HCT116 (cell line): ENCODE measurements around the gene TSSK6. TPM values are rescaled to one million over a fixed set of nuclear protein-coding genes. Genes with fewer than 3 reads are reported as not detected.

Source experiments
- ATAC-seq: fragments of 200-7000 bp; cut with Tn5 transposase; 2 replicates; pipeline ENCODE4 v1.9.1; 2020; ENCODE audit warnings: mild to moderate bottlenecking, moderate library complexity
- BruUV-seq: library from RNA; stranded (reverse); fragments of 400-500 nt; replicated peaks from 2 replicates; lab custom pipeline; 2021; lab: Mats Ljungman, UMichigan
- CTCF ChIA-PET: fragments of 300-600 bp; sonication (Branson Sonifier 250); formaldehyde crosslinking; loops from one replicate; lab custom pipeline; 2021; ENCODE audit warnings: antibody characterized with exemption; lab: Charles Lee
- POLR2A ChIA-PET: fragments of 300-600, 350-600 bp; sonication (Branson Sonifier 250); formaldehyde crosslinking; loops from one replicate; lab custom pipeline; 2021; ENCODE audit warnings: antibody characterized with exemption; lab: Charles Lee
- RAD21 ChIA-PET, 2 experiments: fragments of 300-600 bp; sonication (Branson Sonifier 250); formaldehyde crosslinking; loops; one replicate each; lab custom pipeline; 2023; ENCODE audit warnings: low total read pairs in 2 of 2; ENCODE audit not compliant: uncharacterized antibody in 2 of 2, unreplicated experiment in 2 of 2, low non-redundant PET in 1 of 2; lab: Charles Lee
- DNase-seq: peaks from one replicate; pipeline ENCODE4 v3.0.0-alpha.2; 2010; ENCODE audit warnings: low read depth, low spot score
- H2AFZ ChIP-seq: fragments of 200-600 bp; shearing (Covaris generic), sonication (generic); 2 replicates; pipeline ENCODE4 v1.6.1; 2017; ENCODE audit warnings: low read depth, mixed run types, mixed read lengths, antibody characterized with exemption, low read length; ENCODE audit not compliant: poor library complexity, severe bottlenecking
- H3K27ac ChIP-seq: 2 replicates; pipeline ENCODE4 v1.5.1; 2012; ENCODE audit warnings: low read depth, low read length
- H3K27me3 ChIP-seq: fragments of 200-600 bp; sonication (generic); 2 replicates; pipeline ENCODE4 v1.6.1; 2016; ENCODE audit warnings: mixed run types, low read length, mixed read lengths; ENCODE audit not compliant: insufficient read depth
- H3K36me3 ChIP-seq, 2 experiments: fragments of 200-500 bp in 1 of 2; fragments of 200-600 bp in 1 of 2; sonication (Bioruptor generic) in 1 of 2; sonication (generic) in 1 of 2; 2 replicates each; pipeline versions ENCODE4 v1.5.1 to v1.6.1; 2014 to 2016; ENCODE audit warnings: low read length in 2 of 2, inconsistent platforms in 1 of 2, mixed read lengths in 1 of 2, mixed run types in 1 of 2; ENCODE audit not compliant: insufficient read depth in 2 of 2, control insufficient read depth in 1 of 2
- H3K4me1 ChIP-seq, 2 experiments: fragments of 200-600 bp in 1 of 2; sonication (generic) in 1 of 2; 2 replicates each; pipeline versions ENCODE4 v1.5.1 to v1.6.1; 2012 to 2017; ENCODE audit warnings: low read length in 2 of 2, inconsistent platforms in 1 of 2, mild to moderate bottlenecking in 1 of 2, mixed read lengths in 1 of 2, mixed run types in 1 of 2, moderate library complexity in 1 of 2; ENCODE audit not compliant: insufficient read depth in 2 of 2, control insufficient read depth in 1 of 2
- H3K4me2 ChIP-seq: fragments of 200-600 bp; sonication (generic); 2 replicates; pipeline ENCODE4 v1.6.1; 2017; ENCODE audit warnings: mixed run types, low read length, mixed read lengths
- H3K4me3 ChIP-seq, 2 experiments: fragments of 200-600 bp in 1 of 2; sonication (generic) in 1 of 2; replicated peaks in 1 of 2; 2 replicates each; pipeline ENCODE4 v1.5.1; 2011 to 2016; ENCODE audit warnings: low read length in 2 of 2, control low read depth in 1 of 2, low read depth in 1 of 2, mild to moderate bottlenecking in 1 of 2, mixed read lengths in 1 of 2, mixed run types in 1 of 2
- H3K79me2 ChIP-seq: fragments of 200-600 bp; sonication (generic); 2 replicates; pipeline ENCODE4 v1.6.1; 2017; ENCODE audit warnings: mild to moderate bottlenecking, mixed run types, low read length, moderate library complexity, mixed read lengths; ENCODE audit not compliant: insufficient read depth
- H3K9ac ChIP-seq: fragments of 200-600 bp; sonication (generic); 2 replicates; pipeline ENCODE4 v1.6.1; 2016; ENCODE audit warnings: low read length, mixed read lengths
- H3K9me2 ChIP-seq: fragments of 200-600 bp; sonication (generic), shearing (Covaris generic); 2 replicates; pipeline ENCODE4 v1.6.1; 2017; ENCODE audit warnings: mixed run types, mild to moderate bottlenecking, moderate library complexity; ENCODE audit not compliant: insufficient read depth
- H3K9me3 ChIP-seq, 2 experiments: fragments of 200-500 bp in 1 of 2; fragments of 200-600 bp in 1 of 2; sonication (Bioruptor generic) in 1 of 2; sonication (generic) in 1 of 2; 2 replicates each; pipeline ENCODE4 v1.6.1; 2014 to 2017; ENCODE audit warnings: low read length in 2 of 2, mixed read lengths in 2 of 2, inconsistent platforms in 1 of 2, low read depth in 1 of 2, mild to moderate bottlenecking in 1 of 2, mixed run types in 1 of 2, moderate library complexity in 1 of 2; ENCODE audit not compliant: control insufficient read depth in 1 of 2, insufficient read depth in 1 of 2
- H4K20me1 ChIP-seq: fragments of 200-600 bp; sonication (generic), shearing (Covaris generic); 2 replicates; pipeline ENCODE4 v1.6.1; 2017; ENCODE audit warnings: mixed run types, mild to moderate bottlenecking, moderate library complexity; ENCODE audit not compliant: insufficient read depth
- ATF3 ChIP-seq: IDR thresholded peaks from 2 replicates; pipeline ENCODE4 v1.6.1; 2012
- CBX3 ChIP-seq: IDR thresholded peaks from 2 replicates; pipeline ENCODE4 v1.6.1; 2012; ENCODE audit warnings: low read depth
- CEBPB ChIP-seq: IDR thresholded peaks from 2 replicates; pipeline ENCODE4 v1.6.1; 2012; ENCODE audit warnings: low read depth
- CTCF ChIP-seq, 3 experiments: fragments of 200-600 bp in 1 of 3; sonication (generic) in 1 of 3; IDR thresholded peaks in 2 of 3; conservative IDR thresholded peaks in 1 of 3; 2 replicates each; pipeline ENCODE4 v1.5.1; 2012 to 2017; ENCODE audit warnings: low read depth in 2 of 3, low read length in 2 of 3, antibody characterized with exemption in 1 of 3, borderline replicate concordance in 1 of 3, control low read depth in 1 of 3, mild to moderate bottlenecking in 1 of 3, mixed read lengths in 1 of 3, mixed run types in 1 of 3, moderate library complexity in 1 of 3; ENCODE audit not compliant: insufficient read depth in 1 of 3
- EZH2 ChIP-seq: fragments of 200-600 bp; sonication (generic); IDR thresholded peaks from 2 replicates; pipeline ENCODE4 v1.6.1; 2017; ENCODE audit warnings: antibody characterized with exemption, mixed run types
- POLR2A ChIP-seq: IDR thresholded peaks from 2 replicates; pipeline ENCODE4 v1.7.0; 2011; ENCODE audit warnings: borderline replicate concordance; ENCODE audit not compliant: insufficient read depth, insufficient read length; ENCODE audit errors: extremely low read depth
- POLR2AphosphoS5 ChIP-seq: IDR thresholded peaks from 2 replicates; pipeline ENCODE4 v1.6.1; 2011; ENCODE audit warnings: mild to moderate bottlenecking, low read depth, low read length, moderate library complexity
- RAD21 ChIP-seq: IDR thresholded peaks from 2 replicates; pipeline ENCODE4 v1.6.1; 2012; ENCODE audit warnings: low read depth, mild to moderate bottlenecking
- SIN3A ChIP-seq: IDR thresholded peaks from 2 replicates; pipeline ENCODE4 v1.6.1; 2012; ENCODE audit warnings: low read depth
- ZNF274 ChIP-seq: fragments of 200-500 bp; sonication (Bioruptor generic); IDR thresholded peaks from 2 replicates; pipeline ENCODE4 v1.6.1; 2014; ENCODE audit warnings: mild to moderate bottlenecking, low read depth, low read length, inconsistent platforms
- intact Hi-C: fragments of 100-400 bp; cut with micrococcal nuclease; formaldehyde crosslinking; loops from 2 replicates; pipeline ENCODE4 v1.10.0; 2022
- total RNA-seq: library from RNA; stranded (reverse); gene quantifications from one replicate; pipeline ENCODE4 v1.2.1, GENCODE V29; 2021; ENCODE audit not compliant: unreplicated experiment

Gene TSSK6
- total RNA-seq, 1 experiment from 2014 or later: 4.1 TPM

- ChIA-PET RAD21 (interaction anchor here (0.6 to 1.4 kb wide), 2 partner anchors 123 to 124 kb away, joined by 3 to 5 read pairs; no protein-coding TSS in a partner anchor), CTCF (interaction anchor here (0.6 to 3.2 kb wide), 16 partner anchors 9 to 349 kb away, joined by 3 to 40 read pairs (median 4); partner anchors contain the start of genes GATAD2A and NDUFA13), POLR2A (interaction anchor here (1.2 to 2.2 kb wide), 2 partner anchors 124 to 126 kb away, joined by 4 to 10 read pairs; no protein-coding TSS in a partner anchor)
- Histone ChIP-seq H3K27ac (peak overlapping the region; percentile 72), H3K9me3 (no peaks in the 10 kb centered on the region), H3K36me3 (peaks cover 14 to 21% of the 10 kb centered on the region in 2 experiments; a peak in 3 of 4 replicates), H3K9ac (peak overlapping the region; percentile 21; the same call in 1 of the 2 replicates), H3K9me2 (no peaks in the 10 kb centered on the region), H3K4me1 (peaks cover 19 to 43% of the 10 kb centered on the region in 2 experiments), H2AFZ (no peak overlapping the region), H3K4me2 (peak overlapping the region; percentile 62; the same call in 1 of the 2 replicates), H3K4me3 (no peak overlapping the region), H4K20me1 (peaks cover 10% of the 10 kb centered on the region; the same call in 1 of the 2 replicates), H3K79me2 (peaks cover 90% of the 10 kb centered on the region), H3K27me3 (no peaks in the 10 kb centered on the region)
- DNase-seq: peak; percentile 56
- peak; percentile 47 for ATAC-seq
- TF ChIP-seq CEBPB (no peak), ATF3 (no peak), CBX3 (no peak), CTCF (IDR thresholded peaks at IDR 0.05 in 2 of 3, conservative IDR thresholded peaks at IDR 0.05 in 1 of 3; ENCODE audit: borderline replicate concordance in 1 of 3, insufficient read depth in 1 of 3, low read depth in 2 of 3, low read length in 2 of 3) (peak; percentile 74 to 79 (median 79); a peak in 5 of 6 replicates), EZH2 (no peak), ZNF274 (no peak), POLR2A (no peak), POLR2AphosphoS5 (no peak), RAD21 (peak; percentile 88), SIN3A (no peak)
- no TSS peak for BruUV-seq
- intact Hi-C loops: loop anchor here (1.0 to 5.0 kb wide), 2 partner anchors 123 to 343 kb away; no protein-coding TSS in a partner anchor
Measured at GRCh38 chr19:19490214-19490968, 25.0 kb downstream of the TSSK6 start.
